HEK293T (cell line): Measurements from ENCODE around the gene ARHGAP10.

ENCODE experiments used
- CTCF ChIA-PET: fragments of 350-600 bp; formaldehyde crosslinking; extraction: SDS; loops from one replicate; lab custom pipeline; 2021; ENCODE audit warnings: antibody characterized with exemption, inconsistent platforms; lab: Yijun Ruan, JAX
- POLR2A ChIA-PET: fragments of 350-600 bp; formaldehyde crosslinking; extraction: SDS; loops from one replicate; lab custom pipeline; 2020; ENCODE audit warnings: antibody characterized with exemption, inconsistent platforms; lab: Yijun Ruan, JAX
- DNase-seq: peaks from one replicate; pipeline ENCODE4 v3.0.0; 2012; ENCODE audit warnings: mixed read lengths; ENCODE audit errors: extremely low spot score
- ARNT ChIP-seq: fragments of 450-650 bp; IDR thresholded peaks from 2 replicates; pipeline ENCODE4 v1.6.1; 2017; ENCODE audit warnings: mild to moderate bottlenecking
- BHLHE40 ChIP-seq: fragments of 450-650 bp; IDR thresholded peaks from 2 replicates; pipeline ENCODE4 v1.6.1; 2016; ENCODE audit warnings: mild to moderate bottlenecking, moderate library complexity, borderline replicate concordance
- CTBP1 ChIP-seq: fragments of 450-650 bp; IDR thresholded peaks from 2 replicates; pipeline ENCODE4 v1.6.1; 2016; ENCODE audit warnings: borderline replicate concordance
- ELF4 ChIP-seq: fragments of 450-650 bp; IDR thresholded peaks from 2 replicates; pipeline ENCODE4 v1.6.1; 2017; ENCODE audit warnings: antibody characterized with exemption
- FOXA1 ChIP-seq: fragments of 450-650 bp; IDR thresholded peaks from 2 replicates; pipeline ENCODE4 v1.6.1; 2016; ENCODE audit warnings: mild to moderate bottlenecking
- FOXK2 ChIP-seq: fragments of 450-650 bp; IDR thresholded peaks from 2 replicates; pipeline ENCODE4 v1.6.1; 2016; ENCODE audit warnings: mild to moderate bottlenecking
- FOXM1 ChIP-seq: fragments of 450-650 bp; IDR thresholded peaks from 2 replicates; pipeline ENCODE4 v1.6.1; 2017; ENCODE audit warnings: mild to moderate bottlenecking, borderline replicate concordance
- HDGF ChIP-seq: fragments of 450-650 bp; IDR thresholded peaks from 2 replicates; pipeline ENCODE4 v1.6.1; 2017; ENCODE audit warnings: antibody characterized with exemption, borderline replicate concordance
- L3MBTL2 ChIP-seq: fragments of 450-650 bp; conservative IDR thresholded peaks from 2 replicates; pipeline ENCODE4 v1.6.1; 2016; ENCODE audit warnings: mild to moderate bottlenecking
- LEF1 ChIP-seq: fragments of 450-650 bp; IDR thresholded peaks from 2 replicates; pipeline ENCODE4 v1.6.1; 2017; ENCODE audit warnings: mild to moderate bottlenecking, borderline replicate concordance
- NFRKB ChIP-seq: fragments of 450-650 bp; IDR thresholded peaks from 2 replicates; pipeline ENCODE4 v1.6.1; 2016; ENCODE audit warnings: mild to moderate bottlenecking, moderate library complexity
- PKNOX1 ChIP-seq: fragments of 450-650 bp; IDR thresholded peaks from 2 replicates; pipeline ENCODE4 v1.6.1; 2016
- SP1 ChIP-seq: fragments of 450-650 bp; IDR thresholded peaks from 2 replicates; pipeline ENCODE4 v1.6.1; 2017
- SUZ12 ChIP-seq: fragments of 450-650 bp; IDR thresholded peaks from 2 replicates; pipeline ENCODE4 v1.6.1; 2016; ENCODE audit warnings: mild to moderate bottlenecking
- TARDBP ChIP-seq: fragments of 450-650 bp; IDR thresholded peaks from 2 replicates; pipeline ENCODE4 v1.6.1; 2016
- ZNF384 ChIP-seq: fragments of 450-650 bp; IDR thresholded peaks from 2 replicates; pipeline ENCODE4 v1.6.1; 2016

The ARHGAP10 gene

GRCh38 chr4:147853706-147854105 lies 121.8 kb downstream of the ARHGAP10 start:
- TF ChIP-seq ARNT = no peak
- no peak for TF ChIP-seq L3MBTL2
- TF ChIP-seq LEF1 = no peak
- no peak for TF ChIP-seq HDGF
- no peak for TF ChIP-seq NFRKB
- TF ChIP-seq TARDBP = no peak
- no peak for TF ChIP-seq PKNOX1
- no peak for TF ChIP-seq BHLHE40
- TF ChIP-seq CTBP1 = no peak
- no peak for TF ChIP-seq SUZ12
- no peak for TF ChIP-seq ZNF384
- no peak for TF ChIP-seq FOXK2
- no peak for TF ChIP-seq FOXM1
- no peak for TF ChIP-seq FOXA1
- CTCF ChIA-PET = no interaction called here
- DNase-seq = no peak
- POLR2A ChIA-PET = no interaction called here

GRCh38 chr4:147854154-147854553 lies 122.3 kb downstream of the ARHGAP10 start:
- CTCF ChIA-PET = no interaction called here

GRCh38 chr4:147855571-147856009 lies 123.7 kb downstream of the ARHGAP10 start:
- POLR2A ChIA-PET = interaction anchor here (1.8 kb wide), 1 partner anchor 172 kb away, joined by 5 read pairs; the partner anchor contains the start of gene PRMT9
- CTCF ChIA-PET = interaction anchor here (1.4 kb wide), 1 partner anchor 11 kb away, joined by 6 read pairs; no protein-coding TSS in a partner anchor
- no peak for DNase-seq
- TF ChIP-seq ELF4 = no peak
- no peak for TF ChIP-seq FOXM1
- no peak for TF ChIP-seq LEF1
- no peak for TF ChIP-seq FOXA1
- TF ChIP-seq HDGF = no peak
- TF ChIP-seq ZNF384 = no peak
- no peak for TF ChIP-seq CTBP1
- no peak for TF ChIP-seq NFRKB
- TF ChIP-seq TARDBP = no peak
- no peak for TF ChIP-seq SP1
- no peak for TF ChIP-seq L3MBTL2
- TF ChIP-seq PKNOX1 = no peak
- no peak for TF ChIP-seq FOXK2

More at GRCh38 chr4:147854154-147854553, 122.3 kb downstream of the ARHGAP10 start:
- TF ChIP-seq ELF4 (no peak), ARNT (no peak)
- DNase-seq = no peak
- POLR2A ChIA-PET = no interaction called here

- DNase-seq = no peak
- TF ChIP-seq ZNF384 = no peak
- no peak for TF ChIP-seq NFRKB
- TF ChIP-seq FOXM1 = no peak
- TF ChIP-seq BHLHE40 = no peak
- no peak for TF ChIP-seq L3MBTL2
- TF ChIP-seq ARNT = no peak
- TF ChIP-seq SP1 = no peak
- TF ChIP-seq PKNOX1 = no peak
- TF ChIP-seq SUZ12 = no peak
- no peak for TF ChIP-seq TARDBP
- TF ChIP-seq FOXK2 = no peak
- no peak for TF ChIP-seq LEF1
- TF ChIP-seq FOXA1 = no peak
- no peak for TF ChIP-seq HDGF
- TF ChIP-seq ELF4 = no peak
- TF ChIP-seq CTBP1 = no peak
- ChIA-PET POLR2A (interaction anchor here (1.2 kb wide), 1 partner anchor 177 kb away, joined by 4 read pairs; the partner anchor contains the start of gene PRMT9), CTCF (no interaction called here)
These were observed 129.1 kb downstream of the ARHGAP10 start for GRCh38 chr4:147860960-147861359.

GRCh38 chr4:147862043-147862692 lies 130.3 kb downstream of the ARHGAP10 start:
- POLR2A ChIA-PET = interaction anchor here (1.2 to 1.4 kb wide), 2 partner anchors 178 to 179 kb away, joined by 4 read pairs; partner anchors contain the start of gene PRMT9
- CTCF ChIA-PET = no interaction called here

More at GRCh38 chr4:147862043-147862692, 130.3 kb downstream of the ARHGAP10 start:
- TF ChIP-seq TARDBP (no peak), ARNT (no peak), LEF1 (no peak), ZNF384 (no peak), FOXA1 (no peak), SP1 (no peak), PKNOX1 (no peak), SUZ12 (no peak), NFRKB (no peak), L3MBTL2 (no peak), CTBP1 (no peak), HDGF (no peak), ELF4 (no peak), BHLHE40 (no peak), FOXK2 (no peak), FOXM1 (no peak)
- DNase-seq = no peak
